ENCODE data around the gene MCF2L2.
A peak's percentile ranks its signal among the peaks of the same experiment; 100 is the strongest.

MCF2L2 gene

GRCh38 chr3:183220828-183221227, 207.6 kb downstream of the MCF2L2 start:
- Mint-ChIP-seq H3K4me1 (ENCODE audit: low read depth) (peaks cover 46% of the 10 kb centered on the region), H3K9me3 (no peaks in the 10 kb centered on the region), H3K36me3 (ENCODE audit: low read depth) (no peaks in the 10 kb centered on the region), H3K27me3 (no peaks in the 10 kb centered on the region), H3K4me3 (no peak overlapping the region), H3K27ac (no peak overlapping the region)
- DNase-seq: no peak

- H3K4me1 Mint-ChIP-seq (ENCODE audit: low read depth): peaks cover 30% of the 10 kb centered on the region
- no peak for DNase-seq
- no peaks in the 10 kb centered on the region for H3K27me3 Mint-ChIP-seq
- no peaks in the 10 kb centered on the region for H3K9me3 Mint-ChIP-seq
- H3K27ac Mint-ChIP-seq: peak overlapping the region; percentile 53
- H3K36me3 Mint-ChIP-seq (ENCODE audit: low read depth): no peaks in the 10 kb centered on the region
- no peak overlapping the region for H3K4me3 Mint-ChIP-seq
Measured at GRCh38 chr3:183218826-183219225, 209.6 kb downstream of the MCF2L2 start.

- H3K4me3 Mint-ChIP-seq: no peak overlapping the region
- no peaks in the 10 kb centered on the region for H3K9me3 Mint-ChIP-seq
- no peak overlapping the region for H3K27ac Mint-ChIP-seq
Measured at GRCh38 chr3:183217548-183218332, 210.7 kb downstream of the MCF2L2 start.

GRCh38 chr3:183215591-183216202, 212.7 kb downstream of the MCF2L2 start:
- Mint-ChIP-seq H3K9me3 (peaks cover 14% of the 10 kb centered on the region), H3K27me3 (no peaks in the 10 kb centered on the region), H3K36me3 (ENCODE audit: low read depth) (peaks cover 14% of the 10 kb centered on the region), H3K4me1 (ENCODE audit: low read depth) (peaks cover 40% of the 10 kb centered on the region), H3K27ac (no peak overlapping the region), H3K4me3 (no peak overlapping the region)
- no peak for DNase-seq

More at GRCh38 chr3:183217548-183218332, 210.7 kb downstream of the MCF2L2 start:
- Mint-ChIP-seq H3K36me3 (ENCODE audit: low read depth) (no peaks in the 10 kb centered on the region), H3K27me3 (no peaks in the 10 kb centered on the region), H3K4me1 (ENCODE audit: low read depth) (peaks cover 23% of the 10 kb centered on the region)
- DNase-seq: no peak

GRCh38 chr3:183214277-183214612, 214.2 kb downstream of the MCF2L2 start:
- peaks cover 23% of the 10 kb centered on the region for H3K36me3 Mint-ChIP-seq (ENCODE audit: low read depth)
- peaks cover 49% of the 10 kb centered on the region for H3K4me1 Mint-ChIP-seq (ENCODE audit: low read depth)
- peaks cover 14% of the 10 kb centered on the region for H3K9me3 Mint-ChIP-seq
- DNase-seq: no peak
- no peaks in the 10 kb centered on the region for H3K27me3 Mint-ChIP-seq
- no peak overlapping the region for H3K4me3 Mint-ChIP-seq
- H3K27ac Mint-ChIP-seq: no peak overlapping the region

GRCh38 chr3:183213415-183214276, 214.8 kb downstream of the MCF2L2 start:
- Mint-ChIP-seq H3K4me1 (ENCODE audit: low read depth) (peaks cover 49% of the 10 kb centered on the region), H3K4me3 (no peak overlapping the region), H3K9me3 (peaks cover 18% of the 10 kb centered on the region)

GRCh38 chr3:183212565-183212964, 215.9 kb downstream of the MCF2L2 start:
- H3K9me3 Mint-ChIP-seq: peaks cover 26% of the 10 kb centered on the region
- peaks cover 51% of the 10 kb centered on the region for H3K4me1 Mint-ChIP-seq (ENCODE audit: low read depth)
- H3K4me3 Mint-ChIP-seq: no peak overlapping the region
- peak overlapping the region; percentile 93 for H3K27ac Mint-ChIP-seq
- DNase-seq: no peak
- H3K27me3 Mint-ChIP-seq: no peaks in the 10 kb centered on the region
- H3K36me3 Mint-ChIP-seq (ENCODE audit: low read depth): peaks cover 39% of the 10 kb centered on the region

More at GRCh38 chr3:183213415-183214276, 214.8 kb downstream of the MCF2L2 start:
- Mint-ChIP-seq H3K27ac (no peak overlapping the region), H3K36me3 (ENCODE audit: low read depth) (peaks cover 28% of the 10 kb centered on the region), H3K27me3 (no peaks in the 10 kb centered on the region)
- no peak for DNase-seq

- peaks cover 55% of the 10 kb centered on the region for H3K4me1 Mint-ChIP-seq (ENCODE audit: low read depth)
- peak overlapping the region; percentile 93 for H3K27ac Mint-ChIP-seq
Measured at GRCh38 chr3:183212096-183212495, 216.3 kb downstream of the MCF2L2 start.

GRCh38 chr3:183211352-183211751, 217.1 kb downstream of the MCF2L2 start:
- Mint-ChIP-seq H3K27ac (peak overlapping the region; percentile 93), H3K27me3 (no peaks in the 10 kb centered on the region), H3K36me3 (ENCODE audit: low read depth) (peaks cover 39% of the 10 kb centered on the region), H3K4me3 (no peak overlapping the region), H3K9me3 (peaks cover 26% of the 10 kb centered on the region), H3K4me1 (ENCODE audit: low read depth) (peaks cover 62% of the 10 kb centered on the region)
- no peak for DNase-seq

More at GRCh38 chr3:183212096-183212495, 216.3 kb downstream of the MCF2L2 start:
- no peaks in the 10 kb centered on the region for H3K27me3 Mint-ChIP-seq
- no peak overlapping the region for H3K4me3 Mint-ChIP-seq
- peaks cover 39% of the 10 kb centered on the region for H3K36me3 Mint-ChIP-seq (ENCODE audit: low read depth)
- no peak for DNase-seq
- H3K9me3 Mint-ChIP-seq: peaks cover 26% of the 10 kb centered on the region

- peaks cover 67% of the 10 kb centered on the region for H3K4me1 Mint-ChIP-seq (ENCODE audit: low read depth)
- H3K9me3 Mint-ChIP-seq: peaks cover 26% of the 10 kb centered on the region
- peaks cover 39% of the 10 kb centered on the region for H3K36me3 Mint-ChIP-seq (ENCODE audit: low read depth)
- peak overlapping the region; percentile 93 for H3K27ac Mint-ChIP-seq
- H3K4me3 Mint-ChIP-seq: peak overlapping the region; percentile 8
- DNase-seq: peak; percentile 66
- no peaks in the 10 kb centered on the region for H3K27me3 Mint-ChIP-seq
Measured at GRCh38 chr3:183210862-183211341, 217.5 kb downstream of the MCF2L2 start.

- H3K4me1 Mint-ChIP-seq (ENCODE audit: low read depth): peaks cover 71% of the 10 kb centered on the region
- peaks cover 26% of the 10 kb centered on the region for H3K9me3 Mint-ChIP-seq
- no peaks in the 10 kb centered on the region for H3K27me3 Mint-ChIP-seq
- no peak for DNase-seq
- peak overlapping the region; percentile 93 for H3K27ac Mint-ChIP-seq
- peak overlapping the region; percentile 8 for H3K4me3 Mint-ChIP-seq
- H3K36me3 Mint-ChIP-seq (ENCODE audit: low read depth): peaks cover 39% of the 10 kb centered on the region
Measured at GRCh38 chr3:183210341-183210740, 218.1 kb downstream of the MCF2L2 start.

- no peaks in the 10 kb centered on the region for H3K27me3 Mint-ChIP-seq
- no peak for DNase-seq
- peaks cover 32% of the 10 kb centered on the region for H3K9me3 Mint-ChIP-seq
- H3K36me3 Mint-ChIP-seq (ENCODE audit: low read depth): peaks cover 39% of the 10 kb centered on the region
- H3K4me1 Mint-ChIP-seq (ENCODE audit: low read depth): peaks cover 69% of the 10 kb centered on the region
- peak overlapping the region; percentile 95 for H3K27ac Mint-ChIP-seq
- no peak overlapping the region for H3K4me3 Mint-ChIP-seq
Measured at GRCh38 chr3:183208800-183209199, 219.6 kb downstream of the MCF2L2 start.

GRCh38 chr3:183208260-183208659, 220.2 kb downstream of the MCF2L2 start:
- H3K4me1 Mint-ChIP-seq (ENCODE audit: low read depth): peaks cover 69% of the 10 kb centered on the region
- H3K9me3 Mint-ChIP-seq: peaks cover 37% of the 10 kb centered on the region
- no peak overlapping the region for H3K4me3 Mint-ChIP-seq

GRCh38 chr3:183203670-183204069, 224.7 kb downstream of the MCF2L2 start:
- peaks cover 28% of the 10 kb centered on the region for H3K9me3 Mint-ChIP-seq
- no peaks in the 10 kb centered on the region for H3K27me3 Mint-ChIP-seq
- peaks cover 45% of the 10 kb centered on the region for H3K4me1 Mint-ChIP-seq (ENCODE audit: low read depth)
- H3K36me3 Mint-ChIP-seq (ENCODE audit: low read depth): peaks cover 27% of the 10 kb centered on the region
- no peak overlapping the region for H3K27ac Mint-ChIP-seq
- no peak for DNase-seq
- H3K4me3 Mint-ChIP-seq: no peak overlapping the region

More at GRCh38 chr3:183208260-183208659, 220.2 kb downstream of the MCF2L2 start:
- H3K27me3 Mint-ChIP-seq: no peaks in the 10 kb centered on the region
- DNase-seq: no peak
- H3K27ac Mint-ChIP-seq: peak overlapping the region; percentile 95
- peaks cover 44% of the 10 kb centered on the region for H3K36me3 Mint-ChIP-seq (ENCODE audit: low read depth)

All from activated T-cell treated with anti-CD3 and anti-CD28 coated beads, Interleukin-2, amount 50 U/mL, for 24 hours (primary cell).